HG02870 (cell line): ENCODE results near the gene OR2M2.

Experiments used
- ATAC-seq: cut with Tn5 transposase; IDR thresholded peaks from one replicate; pipeline ENCODE4 v1.9.1; 2021; ENCODE audit warnings: mild to moderate bottlenecking, moderate library complexity; ENCODE audit not compliant: unreplicated experiment

The OR2M2 gene, protein sequence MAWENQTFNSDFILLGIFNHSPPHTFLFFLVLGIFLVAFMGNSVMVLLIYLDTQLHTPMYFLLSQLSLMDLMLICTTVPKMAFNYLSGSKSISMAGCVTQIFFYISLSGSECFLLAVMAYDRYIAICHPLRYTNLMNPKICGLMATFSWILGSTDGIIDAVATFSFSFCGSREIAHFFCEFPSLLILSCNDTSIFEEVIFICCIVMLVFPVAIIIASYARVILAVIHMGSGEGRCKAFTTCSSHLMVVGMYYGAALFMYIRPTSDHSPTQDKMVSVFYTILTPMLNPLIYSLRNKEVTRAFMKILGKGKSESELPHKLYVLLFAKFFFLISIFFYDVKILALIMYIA

DNA sequence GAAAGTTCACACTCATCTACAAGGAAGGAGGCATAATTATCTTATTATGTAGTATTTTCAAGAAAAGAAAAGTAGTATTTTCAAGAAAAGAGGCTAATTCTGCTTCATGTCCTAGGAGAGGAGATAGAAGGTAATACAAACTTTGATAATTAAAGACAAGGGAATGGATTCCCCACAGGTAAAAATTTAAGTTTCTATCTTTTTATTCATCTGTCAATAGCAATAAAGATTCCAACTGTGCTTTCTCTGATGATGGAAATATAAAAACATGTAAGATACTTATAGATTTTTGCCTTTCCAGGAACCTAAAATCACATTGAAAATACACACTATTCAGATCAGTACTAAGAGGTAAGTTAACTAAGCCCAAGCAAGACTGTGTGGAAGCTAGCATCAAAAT, at the start of gene OR2M2:
OR2M2 (plus strand) TSS at position 301 of the 400 bp plus-strand sequence. CDS start 5,165 bp downstream, outside the sequence.
- no peak for ATAC-seq

DNA sequence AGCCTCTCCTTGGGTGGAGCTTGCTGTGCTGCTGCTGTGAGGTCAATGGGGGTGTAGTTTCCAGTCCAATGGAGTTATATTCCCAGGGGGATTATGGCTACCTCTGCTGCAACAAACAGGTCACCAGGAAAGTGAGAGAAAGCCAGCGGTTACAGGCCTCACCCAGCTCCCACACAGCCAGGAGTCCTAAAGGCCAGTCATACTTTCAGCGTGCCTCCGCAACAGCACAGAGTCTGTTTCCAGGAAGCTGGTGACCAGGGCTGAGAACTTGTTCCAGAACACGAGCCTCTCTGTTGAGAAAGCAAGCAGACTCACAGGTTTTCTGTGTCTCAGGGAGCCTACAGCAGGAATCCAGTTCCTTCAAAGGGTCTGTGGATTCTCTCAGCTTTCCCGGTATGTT, 47.0 kb upstream of the OR2M2 start:
- ATAC-seq: no peak

DNA sequence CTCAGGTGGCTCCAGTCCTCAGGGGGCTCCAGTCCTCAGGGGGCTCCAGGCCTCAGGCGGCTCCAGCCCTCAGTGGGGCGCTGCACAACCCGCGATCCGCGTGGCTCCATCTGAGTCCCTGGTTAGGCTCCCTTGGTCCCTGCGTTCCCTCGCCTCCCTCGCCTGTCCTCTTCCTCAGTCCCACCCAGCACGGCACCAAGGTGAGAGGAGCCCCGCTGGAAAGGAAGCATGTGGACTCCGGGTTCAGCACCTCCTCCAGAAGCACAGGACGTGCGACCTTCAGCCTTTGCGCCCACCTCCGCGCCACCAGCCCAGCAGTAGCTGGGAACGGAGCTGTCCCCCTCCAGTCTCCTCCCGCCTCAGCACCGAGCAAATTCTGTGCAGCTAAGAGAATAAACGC, 37.8 kb upstream of the OR2M2 start:
- no peak for ATAC-seq

DNA sequence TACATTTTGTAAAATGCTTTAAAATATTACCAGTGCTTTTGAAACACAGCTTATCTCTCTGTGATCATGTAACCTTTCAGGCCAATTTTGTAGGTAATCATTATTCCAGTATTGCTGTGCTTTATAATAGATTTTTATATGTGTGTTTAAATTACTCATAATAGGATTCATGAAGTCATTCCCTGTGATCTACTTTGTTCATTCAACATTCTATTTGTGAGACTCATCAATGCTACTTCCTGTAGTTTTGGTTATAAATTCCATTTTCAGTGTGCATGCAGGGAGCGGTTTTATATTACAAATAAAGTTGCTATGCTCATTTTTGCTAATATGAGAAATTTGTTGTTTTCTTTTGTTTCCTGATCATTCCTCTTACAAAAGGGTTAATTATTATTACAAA, 33.8 kb upstream of the OR2M2 start:
- no peak for ATAC-seq

DNA sequence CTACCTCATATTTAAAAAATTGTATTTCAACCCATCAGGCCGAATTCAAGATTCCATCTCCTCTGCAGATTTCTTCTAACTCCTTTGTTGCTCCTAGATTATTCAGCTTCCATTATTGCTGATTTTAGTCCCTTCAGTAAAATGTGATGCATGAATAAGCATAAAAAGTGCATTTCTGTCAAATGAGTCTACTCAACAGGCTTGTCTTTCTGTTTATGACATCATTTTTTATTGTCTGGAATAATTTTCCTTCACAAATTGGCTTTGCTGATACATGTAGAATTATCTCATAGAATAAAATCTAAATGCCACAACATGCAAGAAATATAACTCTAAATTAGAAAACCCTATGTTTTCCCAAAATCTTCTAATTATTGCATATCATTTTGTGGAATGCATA, 31.3 kb upstream of the OR2M2 start:
- ATAC-seq: no peak

DNA sequence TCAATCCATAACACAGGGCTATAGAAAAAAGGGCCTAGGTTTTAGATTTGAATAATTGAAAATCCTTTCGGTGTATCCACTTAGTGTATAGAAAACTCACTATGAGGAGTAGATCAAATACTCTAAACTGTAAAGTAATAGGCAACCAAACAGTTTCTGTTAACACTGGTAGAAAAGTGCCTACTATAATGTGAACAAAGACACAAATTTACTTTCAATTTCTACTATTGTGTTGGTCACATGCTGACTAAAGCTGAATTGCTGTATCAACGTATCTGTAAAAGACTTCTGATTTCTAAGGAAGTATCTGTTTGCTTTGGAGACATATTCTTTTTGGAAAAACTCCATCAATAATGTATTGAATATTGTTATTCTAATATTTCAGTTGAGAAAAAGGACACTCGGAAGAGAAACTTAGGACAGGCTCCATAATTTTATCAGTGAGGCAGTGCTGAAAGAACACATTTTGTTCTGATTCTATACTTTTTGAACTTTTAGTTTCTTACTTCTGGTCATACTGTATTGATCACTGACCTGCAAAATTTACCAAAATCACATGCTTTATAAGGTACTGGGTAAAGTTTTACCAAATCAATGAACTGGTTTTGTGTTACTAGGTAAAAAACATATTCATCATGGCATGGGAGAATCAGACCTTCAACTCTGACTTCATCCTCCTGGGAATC, 30.0 kb upstream of the OR2M2 start, which contains the start of gene OR2M5:
OR2M5 (plus strand) TSS at position 636 of the 686 bp plus-strand sequence; CDS start at position 636, 0 bp downstream.
- ATAC-seq: no peak

DNA sequence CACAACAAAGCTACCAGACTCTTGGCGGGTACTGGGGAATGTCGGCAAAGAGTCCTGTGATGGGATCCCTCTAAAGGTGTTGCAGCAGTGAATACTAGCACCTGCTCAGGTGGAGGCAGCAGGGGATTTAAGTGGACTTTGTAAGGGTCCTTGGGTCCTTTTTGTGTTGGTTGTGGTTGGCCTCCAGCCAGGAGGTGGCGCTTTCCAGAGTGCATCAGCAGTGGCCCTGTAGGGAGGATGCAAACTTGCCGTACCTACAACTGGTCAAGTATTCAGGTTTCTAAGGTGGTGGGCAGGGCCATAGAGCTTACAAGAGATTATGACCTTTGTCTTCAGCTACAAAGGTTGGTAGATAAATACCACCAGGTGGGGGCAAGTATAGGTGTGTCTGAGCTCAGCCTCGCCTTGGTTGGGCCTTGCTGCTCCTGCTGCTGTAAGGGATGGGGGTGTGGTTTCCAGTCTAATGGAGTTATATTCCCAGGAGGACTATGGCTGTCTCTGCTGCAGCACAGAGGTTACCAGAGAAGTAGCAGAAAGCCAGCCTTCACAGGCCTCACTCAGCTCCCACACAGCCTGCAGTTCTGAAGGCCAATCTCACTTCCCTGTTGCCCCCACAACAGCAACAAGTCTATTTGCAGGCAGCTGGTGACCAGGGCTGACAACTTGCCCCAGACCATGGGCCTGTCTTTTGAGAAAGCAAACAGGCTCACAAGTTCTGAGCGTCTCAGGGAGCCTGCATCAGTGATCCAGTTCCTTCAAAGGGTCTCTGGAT, 22.4 kb upstream of the OR2M2 start:
- ATAC-seq: no peak

DNA sequence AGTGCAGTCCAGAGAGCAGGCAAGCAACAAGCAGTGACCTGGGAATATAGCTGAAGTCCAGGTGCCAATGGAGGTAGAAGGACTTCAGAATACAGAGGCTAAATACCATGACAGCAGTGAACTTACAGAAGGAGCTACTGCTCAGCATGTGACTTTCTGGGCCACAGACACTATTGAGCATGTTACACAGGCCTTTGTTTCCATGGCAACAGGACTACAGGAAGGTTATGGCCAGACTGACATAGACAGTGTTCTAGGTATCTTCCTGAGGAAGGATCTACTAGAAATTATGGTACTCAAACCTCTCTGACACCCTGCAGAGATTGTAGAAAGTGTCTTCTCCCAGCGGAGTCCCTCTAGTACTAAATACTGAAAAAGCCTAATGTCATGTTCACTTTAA, 18.7 kb upstream of the OR2M2 start:
- no peak for ATAC-seq

DNA sequence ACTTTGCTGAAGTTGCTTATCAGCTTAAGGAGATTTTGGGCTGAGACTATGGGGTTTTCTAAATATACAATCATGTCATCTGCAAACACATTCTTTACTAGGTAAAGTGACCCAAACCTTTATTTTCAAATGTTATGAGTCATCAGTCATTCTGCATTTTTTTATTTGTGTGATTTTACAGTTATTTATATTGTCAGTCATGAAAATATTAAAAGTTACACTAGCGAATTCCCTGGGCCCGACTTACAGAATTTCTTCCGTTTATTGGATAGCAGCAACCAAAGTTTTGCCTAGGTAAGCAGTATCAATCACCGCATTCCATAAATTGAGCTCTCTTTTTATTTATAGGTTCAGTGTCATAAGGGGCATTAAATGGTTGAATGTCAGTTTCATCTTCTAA, 15.9 kb upstream of the OR2M2 start:
- ATAC-seq: no peak

DNA sequence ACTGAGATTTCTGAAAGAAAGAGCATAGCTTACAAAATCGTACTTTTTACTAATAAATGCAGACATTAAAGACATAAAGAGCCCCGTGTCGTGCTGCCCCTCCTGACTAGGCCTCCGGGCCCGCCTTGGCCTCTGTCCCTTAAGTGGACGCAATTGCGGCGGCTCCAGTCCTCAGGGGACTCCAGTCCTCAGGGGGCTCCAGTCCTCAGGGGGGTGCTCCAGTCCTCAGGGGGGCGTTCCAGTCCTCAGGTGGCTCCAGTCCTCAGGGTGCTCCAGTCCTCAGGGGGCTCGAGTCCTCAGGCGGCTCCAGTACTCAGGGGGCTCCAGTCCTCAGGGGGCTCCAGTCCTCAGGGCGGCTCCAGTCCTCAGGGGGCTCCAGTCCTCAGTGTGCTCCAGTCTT, 10.6 kb upstream of the OR2M2 start:
- no peak for ATAC-seq

DNA sequence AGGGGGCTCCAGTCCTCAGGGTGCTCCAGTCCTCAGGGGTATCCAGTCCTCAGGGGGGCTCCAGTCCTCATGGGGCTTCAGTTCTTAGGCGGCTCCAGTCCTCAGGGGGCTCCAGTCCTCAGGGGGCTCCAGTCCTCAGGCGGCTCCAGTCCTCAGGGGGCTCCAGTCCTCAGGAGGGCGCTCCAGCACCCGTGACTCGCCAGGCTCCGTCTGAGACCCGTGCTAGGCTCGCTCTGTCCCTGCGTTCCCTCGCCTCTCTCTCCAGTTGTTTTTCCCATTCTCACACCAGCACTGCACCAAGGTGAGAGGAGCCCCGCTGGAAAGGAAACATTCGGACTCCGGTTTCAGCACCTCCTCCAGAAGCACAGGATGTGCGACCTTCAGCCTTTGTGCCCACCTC, 9.4 kb upstream of the OR2M2 start:
- no peak for ATAC-seq

DNA sequence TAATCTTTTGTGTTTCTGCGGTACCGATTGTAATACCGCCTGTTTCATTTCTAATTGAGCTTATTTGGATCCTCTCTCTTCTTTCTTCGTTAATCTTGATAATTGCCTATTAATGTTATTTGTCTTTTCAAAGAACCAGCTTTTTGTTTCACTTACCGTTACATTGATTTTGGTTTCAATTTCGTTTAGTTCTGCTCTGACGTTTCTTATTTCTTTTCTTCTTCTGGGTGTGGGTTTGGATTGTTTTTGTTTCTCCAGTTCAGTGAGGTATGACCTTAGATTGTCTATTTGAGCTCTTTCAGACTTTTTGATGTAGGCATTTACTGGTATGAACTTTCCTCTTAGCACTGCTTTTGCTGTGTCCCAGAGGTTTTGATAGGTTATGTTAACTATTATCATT, 9.4 kb downstream of the OR2M2 start:
- no peak for ATAC-seq

DNA sequence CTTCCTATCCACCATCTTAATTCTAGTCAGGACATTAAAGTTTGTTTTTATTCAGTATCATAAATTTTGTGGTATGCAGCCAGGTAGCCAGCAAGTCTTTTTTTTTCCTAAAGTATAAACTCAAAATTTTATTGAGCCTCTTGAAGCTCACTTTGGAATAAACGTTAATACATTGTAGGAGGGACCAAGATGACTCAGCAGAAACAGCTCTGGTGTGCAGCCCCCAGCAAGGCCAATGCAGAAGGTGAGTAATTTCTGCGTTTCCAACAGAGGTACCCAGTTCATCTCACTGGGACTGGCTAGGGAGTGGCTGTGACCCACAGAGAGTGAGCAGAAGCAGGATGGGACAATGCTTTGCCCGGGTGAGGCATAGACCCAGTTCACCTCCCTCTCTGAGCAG, 12.7 kb downstream of the OR2M2 start:
- no peak for ATAC-seq

DNA sequence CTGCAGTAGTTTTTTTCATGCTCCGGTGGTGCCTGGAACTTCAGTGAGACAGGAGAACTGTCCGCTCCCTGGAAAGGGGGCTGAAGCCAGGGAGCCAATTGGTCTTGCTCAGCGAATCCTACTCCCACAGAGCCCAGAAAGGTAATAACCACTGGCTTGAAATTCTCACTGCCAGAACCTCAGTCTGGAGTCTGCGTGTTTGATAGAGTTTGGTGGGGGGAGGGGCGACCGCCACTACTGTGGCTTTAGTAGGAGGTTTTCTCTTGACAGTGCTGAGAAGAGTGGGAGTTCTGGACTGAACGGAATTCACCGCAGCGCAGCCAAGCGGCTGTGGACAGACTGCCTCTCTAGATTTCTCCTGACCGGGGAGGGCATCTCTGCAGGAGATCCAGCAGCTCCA, 14.4 kb downstream of the OR2M2 start:
- no peak for ATAC-seq

DNA sequence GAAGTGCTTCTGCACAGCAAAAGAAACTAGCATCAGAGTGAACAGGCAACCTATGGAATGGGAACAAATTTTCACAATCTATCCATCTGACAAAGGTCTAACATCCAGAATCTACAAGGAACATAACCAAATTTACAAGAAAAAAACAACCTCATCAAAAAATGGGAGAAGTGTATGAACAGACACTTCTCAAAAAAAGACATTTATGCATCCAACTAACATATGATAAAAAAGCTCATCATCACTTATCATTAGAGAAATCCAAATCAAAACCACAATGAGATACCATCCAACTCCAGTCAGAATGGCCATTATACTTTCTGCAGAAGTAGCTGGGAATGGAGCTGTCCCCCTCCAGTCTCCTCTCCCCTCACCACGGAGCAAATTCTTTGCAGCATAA, 19.5 kb downstream of the OR2M2 start:
- no peak for ATAC-seq

DNA sequence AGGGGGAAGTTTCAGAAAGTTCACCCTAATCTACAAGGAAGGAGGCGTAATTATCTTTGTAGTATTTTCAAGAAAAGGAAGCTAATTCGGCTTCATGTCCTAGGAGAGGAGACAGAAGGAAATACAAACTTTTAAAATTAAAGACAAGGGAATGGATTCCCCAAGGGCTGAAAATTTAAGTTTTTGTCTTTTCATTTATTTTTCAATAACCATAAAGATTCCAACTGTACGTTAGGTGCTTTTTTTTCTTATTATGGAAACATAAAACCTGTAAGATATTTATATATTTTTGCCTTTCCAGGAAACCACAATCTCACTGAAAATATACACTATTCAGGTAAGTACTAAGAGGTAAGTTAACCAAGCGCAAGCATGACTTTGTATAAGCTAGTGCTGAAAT, 22.3 kb downstream of the OR2M2 start, which contains the start of gene OR2M3:
OR2M3 (plus strand) TSS at position 301 of the 400 bp plus-strand sequence. CDS start 5,803 bp downstream, outside the sequence.
- ATAC-seq: no peak

DNA sequence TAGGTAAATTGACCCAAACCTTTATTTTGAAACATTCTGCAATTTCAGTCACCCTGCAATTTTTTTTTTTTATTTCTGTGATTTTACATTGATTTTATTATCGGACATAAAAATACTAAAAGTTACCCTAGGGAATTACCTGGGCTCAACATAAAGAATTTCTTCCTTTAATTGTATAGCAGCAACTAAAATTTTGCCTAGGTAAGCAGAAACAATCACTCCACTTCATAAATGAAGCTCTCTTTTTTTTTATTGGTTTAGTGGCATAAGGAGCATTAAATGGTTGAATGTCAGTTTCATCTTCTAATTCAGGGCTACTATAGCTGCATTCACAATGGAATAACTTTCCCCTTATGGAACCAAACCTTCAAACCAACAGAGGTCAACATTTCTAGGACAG, 41.3 kb downstream of the OR2M2 start:
- no peak for ATAC-seq

DNA sequence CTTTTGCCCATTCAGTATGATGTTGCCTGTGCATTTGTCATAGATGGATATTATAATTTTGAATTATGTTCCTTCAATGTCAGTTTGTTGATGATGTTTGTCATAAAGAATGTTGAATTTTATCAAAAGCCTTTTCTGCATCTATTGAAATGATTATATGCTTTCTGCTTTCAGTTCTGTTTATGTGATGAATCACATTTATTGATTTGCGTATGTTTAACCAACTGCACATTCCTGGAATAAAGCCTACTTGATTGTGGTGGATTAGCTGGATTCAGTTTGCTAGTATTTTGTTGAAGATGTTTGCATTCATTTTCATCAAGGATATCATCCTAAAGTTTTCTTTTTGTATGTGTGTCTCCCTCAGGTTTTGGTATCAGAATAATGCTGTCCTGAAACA, 50.9 kb downstream of the OR2M2 start:
- ATAC-seq: no peak

DNA sequence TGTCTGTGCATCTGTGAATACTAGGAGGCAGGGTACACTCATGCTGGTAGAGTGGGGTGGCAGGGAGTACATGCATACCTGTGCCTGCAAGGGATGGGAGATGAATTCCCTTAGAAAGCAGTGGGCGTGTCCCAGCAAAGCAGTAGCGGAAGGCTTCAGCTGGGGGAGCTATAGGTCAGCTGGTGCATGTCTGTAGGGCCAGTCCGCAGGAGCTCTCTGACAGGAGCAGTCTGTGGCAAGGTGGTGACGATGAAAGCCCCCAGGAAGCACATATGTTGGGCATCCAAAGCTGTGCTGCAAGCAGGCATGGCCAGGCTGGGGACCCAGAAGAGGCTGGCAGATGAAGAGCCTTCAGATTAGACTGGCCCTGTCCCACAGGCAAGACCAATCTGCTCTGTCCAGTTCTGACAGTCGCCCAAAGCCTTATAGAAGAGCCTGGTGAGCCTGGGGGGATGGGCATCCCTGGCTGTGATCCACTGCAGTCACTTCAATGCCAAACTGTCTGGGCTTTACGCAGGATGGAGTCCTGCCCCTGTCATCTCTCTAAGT, 54.8 kb downstream of the OR2M2 start:
- no peak for ATAC-seq
